GM12878 (cell line): Measurements from ENCODE around the gene GRHL1. TPM values are rescaled to one million over a fixed set of nuclear protein-coding genes. Genes with fewer than 3 reads are reported as not detected.

Experiments
- ATAC-seq: fragments of 200-7000 bp; cut with Tn5 transposase; 3 replicates; pipeline ENCODE4 v1.9.1; 2020; ENCODE audit warnings: mild to moderate bottlenecking, moderate library complexity
- BruUV-seq: library from RNA; stranded (reverse); fragments of 400-500 nt; replicated peaks from 2 replicates; lab custom pipeline; 2021; lab: Mats Ljungman, UMichigan
- CTCF ChIA-PET: fragments of 300-600 bp; sonication (Branson Sonifier 250); formaldehyde crosslinking; extraction: SDS; loops from one replicate; lab custom pipeline; 2021; ENCODE audit warnings: inconsistent platforms; lab: Yijun Ruan, JAX
- POLR2A ChIA-PET: fragments of 350-600 bp; formaldehyde crosslinking; extraction: SDS; loops from one replicate; lab custom pipeline; 2021; ENCODE audit warnings: inconsistent platforms; lab: Charles Lee
- RAD21 ChIA-PET: fragments of 300-600 bp; sonication (Branson Sonifier 250); formaldehyde crosslinking; loops from one replicate; lab custom pipeline; 2023; ENCODE audit warnings: antibody characterized with exemption; ENCODE audit not compliant: unreplicated experiment; lab: Charles Lee
- SMC1A ChIA-PET: fragments of 300-600 bp; sonication (Branson Sonifier 250); formaldehyde crosslinking; loops from one replicate; lab custom pipeline; 2023; ENCODE audit not compliant: unreplicated experiment, uncharacterized antibody; lab: Charles Lee
- DNase-seq: peaks from one replicate; pipeline ENCODE4 v3.0.0-alpha.2; 2011; ENCODE audit warnings: low read depth, low spot score
- FAIRE-seq: peaks from 3 replicates; lab custom pipeline; 2011; peaks lifted over from hg19 to GRCh38; lab: Jason Lieb, UNC
- H2AFZ ChIP-seq: 2 replicates; pipeline ENCODE4 v1.6.0; 2011; ENCODE audit warnings: low read depth, low read length, control low read depth; ENCODE audit not compliant: control insufficient read depth
- H3K27ac ChIP-seq: 2 replicates; pipeline ENCODE4 v1.5.1; 2011; ENCODE audit warnings: control low read depth; ENCODE audit not compliant: control insufficient read depth, insufficient read depth
- H3K27me3 ChIP-seq, 2 experiments: replicated peaks in 1 of 2; 2 replicates each; pipeline versions ENCODE4 v1.6.0 to v1.6.1; 2011; ENCODE audit warnings: low read length in 1 of 2; ENCODE audit not compliant: control insufficient read depth in 2 of 2, insufficient read depth in 2 of 2
- H3K36me3 ChIP-seq, 2 experiments: 2 replicates each; pipeline ENCODE4 v1.5.1; 2011; ENCODE audit warnings: low read length in 1 of 2; ENCODE audit not compliant: control insufficient read depth in 2 of 2, insufficient read depth in 2 of 2
- H3K4me1 ChIP-seq: 2 replicates; pipeline ENCODE4 v1.6.1; 2011; ENCODE audit warnings: mild to moderate bottlenecking, low read length, moderate library complexity, mixed read lengths; ENCODE audit not compliant: control insufficient read depth, insufficient read depth
- H3K4me2 ChIP-seq: 2 replicates; pipeline ENCODE4 v1.6.0; 2011; ENCODE audit warnings: control low read depth; ENCODE audit not compliant: control insufficient read depth, insufficient read depth
- H3K4me3 ChIP-seq: fragments of 200-600 bp; sonication (generic); 2 replicates; pipeline ENCODE4 v1.5.1; 2016
- H3K79me2 ChIP-seq: 2 replicates; pipeline ENCODE4 v1.6.0; 2011; ENCODE audit warnings: low read length; ENCODE audit not compliant: control insufficient read depth, insufficient read depth
- H3K9ac ChIP-seq: 2 replicates; pipeline ENCODE4 v1.8.0; 2011; ENCODE audit warnings: low read length, control low read depth, mixed read lengths; ENCODE audit not compliant: control insufficient read depth, insufficient read depth
- H3K9me3 ChIP-seq: replicated peaks from 3 replicates; pipeline ENCODE4 v1.5.1; 2011; ENCODE audit warnings: mild to moderate bottlenecking, low read length; ENCODE audit not compliant: control insufficient read depth, insufficient read depth
- H4K20me1 ChIP-seq: 2 replicates; pipeline ENCODE4 v1.6.0; 2011; ENCODE audit not compliant: control insufficient read depth, insufficient read depth
- BMI1 ChIP-seq: fragments of 450-650 bp; IDR thresholded peaks from 2 replicates; pipeline ENCODE4 v1.6.1; 2016; ENCODE audit warnings: mild to moderate bottlenecking, moderate library complexity, borderline replicate concordance
- BRCA1 ChIP-seq: IDR thresholded peaks from 2 replicates; pipeline ENCODE4 v1.6.1; 2011; ENCODE audit warnings: low read depth, low read length, improper control_type of control experiment
- CBX3 ChIP-seq: fragments of 200-600 bp; sonication (generic); IDR thresholded peaks from 2 replicates; pipeline ENCODE4 v1.6.1; 2016; ENCODE audit warnings: low read depth, borderline replicate concordance
- CBX5 ChIP-seq: sonication (generic); IDR thresholded peaks from 2 replicates; pipeline ENCODE4 v1.6.1; 2016; ENCODE audit warnings: low read depth, moderate library complexity, mild to moderate bottlenecking, inconsistent platforms
- CTCF ChIP-seq, 3 experiments: IDR thresholded peaks in 2 of 3; conservative IDR thresholded peaks in 1 of 3; 2 replicates each; pipeline ENCODE4 v1.5.1; 2011; ENCODE audit warnings: low read depth in 3 of 3, low read length in 3 of 3, mild to moderate bottlenecking in 3 of 3, control low read depth in 2 of 3, moderate library complexity in 2 of 3, inconsistent platforms in 1 of 3, mixed read lengths in 1 of 3; ENCODE audit not compliant: control insufficient read depth in 2 of 3, insufficient read depth in 1 of 3; ENCODE audit errors: extremely low read depth in 1 of 3
- EZH2 ChIP-seq: IDR thresholded peaks from 2 replicates; pipeline ENCODE4 v1.6.1; 2012; ENCODE audit warnings: low read depth, mild to moderate bottlenecking, control low read depth, inconsistent platforms, low read length, borderline replicate concordance; ENCODE audit not compliant: control insufficient read depth
- HDGF ChIP-seq: fragments of 450-650 bp; IDR thresholded peaks from 2 replicates; pipeline ENCODE4 v1.6.1; 2016; ENCODE audit warnings: antibody characterized with exemption
- KDM1A ChIP-seq: fragments of 200-600 bp; sonication (generic); IDR thresholded peaks from 2 replicates; pipeline ENCODE4 v1.6.1; 2016; ENCODE audit warnings: borderline replicate concordance
- MTA3 ChIP-seq: IDR thresholded peaks from 2 replicates; pipeline ENCODE4 v1.6.1; 2012; ENCODE audit warnings: low read length, inconsistent platforms, borderline replicate concordance
- MXI1 ChIP-seq: fragments of 150-350 bp; IDR thresholded peaks from 2 replicates; pipeline ENCODE4 v1.6.1; 2011; ENCODE audit warnings: low read depth, mild to moderate bottlenecking, inconsistent platforms, low read length, improper control_type of control experiment
- PBX3 ChIP-seq: IDR thresholded peaks from 2 replicates; pipeline ENCODE4 v1.6.1; 2011; ENCODE audit warnings: mild to moderate bottlenecking, low read depth, low read length, moderate library complexity; ENCODE audit not compliant: insufficient replicate concordance
- PML ChIP-seq: IDR thresholded peaks from 2 replicates; pipeline ENCODE4 v1.6.1; 2012; ENCODE audit warnings: low read length, inconsistent platforms
- RCOR1 ChIP-seq: conservative IDR thresholded peaks from 2 replicates; pipeline ENCODE4 v1.6.1; 2012; ENCODE audit warnings: low read depth, low read length, improper control_type of control experiment
- SIN3A ChIP-seq: IDR thresholded peaks from 2 replicates; pipeline ENCODE4 v1.6.1; 2012; ENCODE audit warnings: low read depth, low read length, improper control_type of control experiment
- SREBF1 ChIP-seq: IDR thresholded peaks from 2 replicates; pipeline ENCODE4 v1.6.1; 2012; ENCODE audit warnings: mild to moderate bottlenecking, low read length
- STAT1 ChIP-seq: fragments of 450-650 bp; conservative IDR thresholded peaks from 2 replicates; pipeline ENCODE4 v1.6.1; 2014; ENCODE audit warnings: antibody characterized with exemption, mild to moderate bottlenecking
- WGBS: methylation state at CpG from one replicate; pipeline ENCODE4 v1.1.6; 2016; ENCODE audit warnings: low lambda C conversion rate; ENCODE audit not compliant: insufficient replicate concordance, insufficient coverage; ENCODE audit errors: missing lambda C conversion rate; 5-methylcytosine and 5-hydroxymethylcytosine counted together
- in situ Hi-C: fragments of 300-500 bp; cut with MboI; formaldehyde crosslinking; loops from 9 replicates; pipeline ENCODE4 v1.14.3; 2018; ENCODE audit warnings: mixed read lengths
- intact Hi-C: fragments of 100-400 bp; cut with micrococcal nuclease; formaldehyde crosslinking; loops from one replicate; pipeline ENCODE4 v1.14.2; 2022; ENCODE audit not compliant: unreplicated experiment
- polyA plus RNA-seq, 11 experiments: library from polyadenylated mRNA; depleted of rRNA in 4 of 11; unstranded in 6 of 11; stranded (reverse) in 5 of 11; fragments of >200 nt; fragmentation: Nextera tagmentation in 4 of 11; fragmentation: Illumina TruSeq in 1 of 11; extraction: Ambion mirVana in 4 of 11; extraction: Trizol in 1 of 11; gene quantifications; 1 replicate in 1 of 11; 2 replicates in 10 of 11; pipeline versions ENCODE4 v1.2.1 to v1.2.3, GENCODE V29; 2011 to 2016; ENCODE audit warnings: inconsistent platforms in 2 of 11, missing spikeins in 2 of 11, low read depth in 1 of 11
- total RNA-seq, 4 experiments: library from RNA; depleted of rRNA in 3 of 4; stranded (reverse); fragments of >200 nt in 3 of 4; fragmentation: Illumina TruSeq in 1 of 4; extraction: Trizol in 1 of 4; gene quantifications; 2 replicates each; pipeline versions ENCODE4 v1.2.1 to v1.2.3, GENCODE V29; 2013 to 2021

The GRHL1 gene
- total and polyA plus RNA-seq, 10 of the 15 experiments (the other 5 are each of a cell fraction or from before 2014, with no cell fraction given) = 0.09 to 0.81 (median 0.28) TPM; not detected in 1

DNA sequence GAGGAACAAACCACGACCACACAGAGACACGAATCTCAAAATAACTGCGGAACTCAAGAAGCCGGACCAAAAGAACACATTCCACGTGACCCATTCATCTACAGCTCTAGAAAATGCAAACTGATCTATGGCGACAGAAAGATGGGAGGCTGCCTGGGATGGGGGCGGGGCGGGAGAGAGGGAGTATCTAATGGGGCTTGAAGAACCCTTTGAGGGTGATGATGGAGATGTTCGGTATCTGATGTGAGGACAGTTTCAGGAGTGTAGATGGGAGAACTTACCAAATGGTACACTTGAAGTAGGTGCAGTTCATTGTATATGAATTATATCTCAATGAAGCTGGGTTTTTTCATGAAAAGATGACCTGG lies 57.3 kb downstream of the GRHL1 start:
- H3K4me1 ChIP-seq = no peaks in the 10 kb centered on the region
- no peaks in the 10 kb centered on the region for H3K36me3 ChIP-seq
- in situ Hi-C loops = no loop called here
- FAIRE-seq = no peak
- no peaks in the 10 kb centered on the region for H3K27me3 ChIP-seq
- no TSS peak for BruUV-seq
- TF ChIP-seq PBX3 (no peak), STAT1 (no peak), MXI1 (no peak), PML (no peak), CBX5 (no peak), MTA3 (no peak), EZH2 (no peak), BRCA1 (no peak), HDGF (no peak), KDM1A (no peak), SIN3A (no peak), CTCF (IDR thresholded peaks at IDR 0.05 in 2 of 3, conservative IDR thresholded peaks at IDR 0.05 in 1 of 3; ENCODE audit: control insufficient read depth in 2 of 3, extremely low read depth in 1 of 3, insufficient read depth in 1 of 3, low read depth in 3 of 3, low read length in 3 of 3) (no peak), BMI1 (no peak), CBX3 (no peak), RCOR1 (no peak), SREBF1 (no peak)
- no peak overlapping the region for H3K4me3 ChIP-seq
- no peak overlapping the region for H3K9ac ChIP-seq
- no peak for DNase-seq
- H3K4me2 ChIP-seq = no peak overlapping the region
- ChIA-PET CTCF (no interaction called here), SMC1A (no interaction called here), RAD21 (no interaction called here), POLR2A (no interaction called here)
- intact Hi-C loops = no loop called here
- no peak overlapping the region for H2AFZ ChIP-seq
- H4K20me1 ChIP-seq = no peaks in the 10 kb centered on the region
- no peaks in the 10 kb centered on the region for H3K79me2 ChIP-seq
- no peak for ATAC-seq
- peaks cover 2% of the 10 kb centered on the region; the same call in 1 of the 3 replicates for H3K9me3 ChIP-seq
- WGBS = 48% methylated on average over 9 of the region's 9 CpGs
- no peak overlapping the region for H3K27ac ChIP-seq
